Measurements from ENCODE around the gene WFDC9. TPM values are rescaled to one million over a fixed set of nuclear protein-coding genes. Genes with fewer than 3 reads are reported as not detected.

Gene WFDC9
- total and polyA plus RNA-seq, 2 of the 8 experiments (the other 6 are each of a cell fraction or from before 2014, with no cell fraction given): not detected

DNA sequence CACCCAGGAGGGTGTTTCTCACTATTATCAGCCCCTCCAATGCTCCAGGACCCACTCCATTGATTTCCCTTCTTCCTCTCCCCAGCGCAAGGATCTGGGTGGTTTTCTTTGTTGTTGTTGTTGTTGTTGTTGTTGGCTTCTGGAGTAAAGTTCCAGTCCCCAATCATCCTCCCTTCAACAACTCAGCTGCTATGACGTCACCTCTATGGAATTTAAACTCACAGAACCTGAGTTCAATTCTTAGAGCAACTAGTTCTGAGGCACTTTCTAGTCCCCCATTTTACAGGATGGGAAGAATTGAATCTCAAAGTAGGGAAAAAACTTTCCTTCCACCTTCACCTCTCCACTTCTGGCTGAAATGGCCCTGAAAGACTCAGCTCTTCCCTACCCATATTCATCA is 42.3 kb downstream of the WFDC9 start:
- Histone ChIP-seq H3K9me3 (ENCODE audit: insufficient read depth in 2 of 2, low read depth in 1 of 2, low read length in 1 of 2) (no peaks in the 10 kb centered on the region), H3K23me2 (ENCODE audit: low read depth, low read length) (no peaks in the 10 kb centered on the region), H3K27me3 (replicated peaks in 1 of 4; ENCODE audit: control insufficient read depth in 3 of 4, extremely low read depth in 1 of 4, insufficient read depth in 3 of 4, low read length in 3 of 4) (no peaks in the 10 kb centered on the region), H2AK5ac (ENCODE audit: low read depth, low read length) (no peak overlapping the region), H3K36me3 (ENCODE audit: control insufficient read depth in 2 of 4, insufficient read depth in 4 of 4, low read length in 3 of 4) (no peaks in the 10 kb centered on the region), H4K20me1 (replicated peaks in 1 of 2; ENCODE audit: control insufficient read depth in 1 of 2, insufficient read depth in 2 of 2, low read length in 2 of 2) (no peaks in the 10 kb centered on the region), H2AFZ (ENCODE audit: low read length) (no peak overlapping the region), H3K4ac (replicated peaks; ENCODE audit: insufficient read length, low read depth, low read length) (no peak overlapping the region), H3K14ac (ENCODE audit: insufficient read length) (no peak overlapping the region), H3K23ac (ENCODE audit: insufficient read length) (no peak overlapping the region), H2BK15ac (ENCODE audit: low read length) (no peak overlapping the region), H2BK12ac (ENCODE audit: low read depth, low read length) (no peak overlapping the region), H4K8ac (ENCODE audit: extremely low read depth, insufficient read depth, low read length) (no peak overlapping the region), H2BK20ac (ENCODE audit: low read length) (peak overlapping the region; percentile 11; the same call in 1 of the 2 replicates), H2BK120ac (replicated peaks; ENCODE audit: low read depth, low read length) (no peak overlapping the region), H4K5ac (ENCODE audit: insufficient read length, low read depth, low read length) (no peak overlapping the region), H3K4me1 (replicated peaks in 1 of 4; ENCODE audit: control insufficient read depth in 3 of 4, insufficient read depth in 4 of 4, low read length in 3 of 4) (no peaks in the 10 kb centered on the region), H3K79me1 (ENCODE audit: low read depth, low read length) (no peaks in the 10 kb centered on the region), H4K91ac (replicated peaks; ENCODE audit: insufficient read length, low read length) (no peak overlapping the region), H3K4me2 (ENCODE audit: insufficient read depth in 1 of 2, low read depth in 2 of 2, low read length in 2 of 2) (no peak overlapping the region), H3K56ac (replicated peaks; ENCODE audit: insufficient read length, low read depth, low read length) (no peak overlapping the region), H3K79me2 (ENCODE audit: control insufficient read depth in 1 of 2, insufficient read depth in 2 of 2, low read length in 2 of 2) (no peaks in the 10 kb centered on the region), H3K4me3 (ENCODE audit: extremely low read depth in 1 of 4, insufficient read depth in 2 of 4, low read depth in 3 of 4, low read length in 4 of 4) (no peak overlapping the region), H3K18ac (ENCODE audit: extremely low read depth, low read length) (no peak overlapping the region), H3K9ac (replicated peaks in 1 of 4; ENCODE audit: extremely low read depth in 1 of 4, low read depth in 3 of 4, low read length in 3 of 4) (no peak overlapping the region), H3K27ac (ENCODE audit: low read depth, low read length) (no peak overlapping the region), H2BK5ac (ENCODE audit: low read depth, low read length) (no peak overlapping the region)
- TF ChIP-seq JUND (IDR thresholded peaks at IDR 0.05; ENCODE audit: low read length) (peak; percentile 61; the same call in 1 of the 2 replicates), KDM4A (IDR thresholded peaks at IDR 0.05; ENCODE audit: low read depth, low read length, severe bottlenecking) (no peak)
- FAIRE-seq (peak; percentile 52), DNase-seq (ENCODE audit: low read depth in 1 of 2, low spot score in 2 of 2) (no peak)
- 88% methylated on average over 2 of the region's 2 CpGs; no CpG with 5 or more reads in 1 of the 2 experiments for whole genome bisulfite sequencing, 2 experiments (ENCODE audit: extremely low coverage in 1 of 2, insufficient coverage in 1 of 2, insufficient read length in 1 of 2, insufficient replicate concordance in 2 of 2, low coverage in 1 of 2, low lambda C conversion rate in 2 of 2, missing lambda C conversion rate in 1 of 2)
- ChIA-PET CTCF (ENCODE audit: partially characterized antibody) (interaction anchor here (0.6 to 1.9 kb wide), 4 partner anchors 9 to 244 kb away, joined by 3 to 17 read pairs (median 3); partner anchors contain the start of gene WFDC8), POLR2A (ENCODE audit: partially characterized antibody) (interaction anchor here (1.1 kb wide), 1 partner anchor 183 kb away, joined by 3 read pairs; no protein-coding TSS in a partner anchor)
